NCI-H2029 (cell line): ENCODE measurements around the gene SLC10A4.
A peak's percentile ranks its signal among the peaks of the same experiment; 100 is the strongest.

ENCODE experiments used
- DNase-seq: peaks from one replicate; lab custom pipeline; 2025; lab: John Stamatoyannopoulos, UW

The SLC10A4 gene

DNA sequence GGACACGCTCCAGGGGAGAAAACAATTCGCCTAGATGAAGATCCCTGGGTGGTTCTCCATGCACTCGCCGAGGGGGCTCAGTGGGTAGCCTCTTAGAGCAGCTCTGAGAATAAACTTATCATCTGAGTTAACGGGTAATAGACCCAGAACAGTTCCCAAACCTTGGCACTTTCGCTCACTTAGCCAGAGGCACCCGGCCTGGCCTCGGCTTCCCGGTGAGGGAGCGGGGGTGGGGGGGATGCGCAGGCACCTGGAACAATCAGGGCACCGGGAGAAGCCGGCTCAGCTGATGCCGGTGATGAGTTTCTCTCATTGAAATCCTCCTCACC is 6.5 kb downstream of the SLC10A4 start:
- DNase-seq, result no peak

DNA sequence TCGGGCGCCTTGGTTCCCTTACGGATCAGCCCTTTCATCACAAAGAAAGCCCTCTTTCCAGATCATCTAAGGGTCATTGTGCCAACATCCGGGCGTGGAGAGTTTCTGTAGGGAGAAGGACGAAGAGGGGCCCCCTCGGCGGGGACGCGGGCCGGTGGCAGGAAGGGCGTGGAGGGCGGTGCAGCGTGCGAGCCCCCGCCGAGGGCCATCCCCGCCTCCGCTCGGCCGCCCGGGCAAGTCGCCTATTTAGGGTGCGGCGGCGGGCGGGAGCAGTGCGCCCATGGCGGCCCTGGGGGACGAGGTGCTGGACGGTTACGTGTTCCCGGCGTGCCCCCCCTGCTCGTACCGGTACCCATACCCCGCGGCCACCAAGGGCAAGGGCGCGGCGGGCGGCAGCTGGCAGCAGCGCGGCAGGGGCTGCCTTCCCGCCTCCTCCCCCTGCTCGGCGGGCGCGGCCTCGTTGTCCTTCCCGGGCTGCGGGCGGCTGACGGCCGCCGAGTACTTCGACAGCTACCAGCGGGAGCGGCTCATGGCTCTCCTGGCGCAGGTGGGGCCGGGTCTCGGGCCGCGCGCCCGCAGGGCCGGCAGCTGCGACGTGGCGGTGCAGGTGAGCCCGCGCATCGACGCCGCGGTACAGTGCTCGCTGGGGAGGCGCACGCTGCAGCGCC is 7.0 kb downstream of the SLC10A4 start, which contains the start of gene ZAR1:
ZAR1 (plus strand) TSS at position 241 of the 668 bp plus-strand sequence; CDS start at position 281, 40 bp downstream.
- peak; percentile 34 for DNase-seq

DNA sequence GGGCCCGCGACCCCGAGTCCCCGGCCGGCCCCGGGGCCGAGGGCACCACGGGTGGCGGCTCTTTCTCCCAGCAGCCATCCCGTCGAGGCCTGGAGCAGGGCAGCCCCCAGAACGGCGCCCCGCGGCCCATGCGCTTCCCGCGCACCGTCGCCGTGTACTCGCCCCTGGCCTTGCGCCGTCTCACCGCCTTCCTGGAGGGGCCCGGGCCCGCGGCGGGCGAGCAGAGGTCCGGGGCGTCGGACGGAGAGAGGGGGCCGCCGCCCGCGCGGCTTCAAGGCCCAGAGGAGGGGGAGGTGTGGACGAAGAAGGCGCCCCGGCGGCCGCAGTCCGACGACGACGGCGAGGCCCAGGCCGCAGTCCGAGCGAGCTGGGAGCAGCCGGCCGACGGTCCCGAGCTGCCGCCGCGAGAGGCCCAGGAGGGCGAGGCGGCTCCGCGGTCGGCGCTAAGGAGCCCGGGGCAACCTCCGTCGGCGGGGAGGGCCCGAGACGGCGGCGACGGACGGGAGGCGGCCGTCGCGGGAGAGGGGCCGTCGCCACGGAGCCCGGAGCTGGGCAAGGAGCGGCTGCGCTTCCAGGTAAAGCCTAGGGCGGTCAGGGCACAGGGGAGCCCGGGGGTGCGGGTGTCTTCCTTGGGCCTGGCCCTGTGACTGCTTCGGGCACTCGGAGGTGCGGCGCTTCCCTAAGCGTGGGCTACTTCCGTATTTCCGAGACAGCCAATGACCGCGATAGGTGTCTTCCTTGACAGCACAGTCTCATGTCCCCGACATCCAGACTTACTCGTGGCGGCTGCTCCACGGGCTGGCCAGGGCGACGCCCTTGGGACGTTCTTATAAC is 7.8 kb downstream of the SLC10A4 start:
- no peak for DNase-seq

DNA sequence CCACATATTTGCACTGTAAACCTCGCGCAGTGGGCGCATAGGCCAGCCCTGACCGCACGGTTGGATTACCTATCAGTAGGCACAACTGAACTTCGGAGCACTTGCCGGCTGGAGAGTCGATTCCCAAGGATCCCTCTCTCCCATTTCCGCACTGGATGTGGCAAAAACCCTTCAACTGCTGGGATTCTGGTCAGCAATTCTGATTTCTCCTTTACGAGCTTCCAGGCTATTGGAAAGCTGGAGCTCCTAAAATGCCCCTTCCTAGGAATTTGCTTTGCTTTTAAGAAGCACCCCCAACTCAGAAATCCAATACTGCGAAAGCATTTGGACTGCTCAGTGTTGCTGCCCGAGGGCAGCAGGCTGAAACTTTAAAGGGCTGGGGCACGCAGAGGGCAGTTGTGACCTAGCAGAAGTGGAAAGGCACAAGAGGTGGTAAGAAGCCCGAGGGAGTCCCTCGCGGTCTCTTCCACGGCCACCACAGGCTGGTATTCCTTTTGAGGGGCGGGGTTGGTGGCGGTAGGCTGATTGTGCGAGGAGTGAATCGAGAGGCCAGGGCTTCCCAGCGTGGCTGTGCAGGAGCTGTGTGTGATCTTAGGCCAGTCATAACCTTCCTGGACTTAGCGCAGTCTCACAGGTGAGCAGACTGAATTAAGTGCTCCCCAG is 8.5 kb downstream of the SLC10A4 start:
- no peak for DNase-seq

DNA sequence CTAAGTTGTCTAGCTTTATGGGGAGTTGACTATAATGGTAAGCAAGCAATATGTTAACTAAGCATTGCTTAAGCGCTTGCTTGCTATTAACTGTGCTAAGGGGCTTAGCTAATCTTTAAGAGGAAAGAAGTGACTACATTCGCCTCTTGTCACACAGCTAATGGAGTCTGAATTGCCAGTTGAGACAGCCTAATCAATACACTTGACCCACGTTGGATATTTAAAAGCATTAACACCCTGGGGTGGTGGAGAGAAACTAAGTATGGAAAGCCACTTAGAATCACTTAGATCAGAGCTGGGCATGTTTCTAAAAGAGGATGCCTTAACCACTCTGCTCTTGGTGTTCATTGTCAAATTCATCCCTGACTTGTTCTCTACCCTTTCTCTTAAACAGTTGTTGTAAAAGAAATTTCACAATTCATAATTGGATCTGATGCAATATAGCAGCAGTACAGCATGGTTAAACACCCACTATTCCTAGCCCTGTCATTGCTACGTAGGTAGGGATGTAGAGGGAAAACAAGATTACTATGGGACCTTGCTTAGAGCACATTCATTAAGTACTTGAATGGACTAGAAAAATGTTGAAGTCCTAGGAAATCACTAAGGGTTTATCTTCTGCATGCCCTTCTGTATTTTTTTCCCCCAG is 10.4 kb downstream of the SLC10A4 start:
- DNase-seq, result no peak

DNA sequence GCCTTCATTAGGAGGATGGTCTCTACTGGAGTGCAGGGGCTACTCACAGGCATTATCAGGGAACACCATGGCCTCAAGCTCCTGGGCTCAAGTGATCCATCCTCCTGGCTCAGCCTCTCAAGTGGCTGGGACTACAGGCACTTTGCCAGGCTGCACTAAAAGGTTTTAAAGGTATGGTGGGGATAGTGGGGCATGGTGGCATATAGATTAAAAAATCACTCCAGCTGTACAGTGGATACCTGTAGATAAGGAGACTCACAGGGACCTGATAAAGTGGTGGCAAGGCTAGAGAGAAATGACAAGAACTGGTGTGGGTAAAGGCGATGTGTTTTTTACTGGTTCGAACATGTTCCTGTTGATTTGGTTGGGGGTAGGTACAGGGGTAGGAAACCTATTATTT is 12.8 kb downstream of the SLC10A4 start:
- no peak for DNase-seq

DNA sequence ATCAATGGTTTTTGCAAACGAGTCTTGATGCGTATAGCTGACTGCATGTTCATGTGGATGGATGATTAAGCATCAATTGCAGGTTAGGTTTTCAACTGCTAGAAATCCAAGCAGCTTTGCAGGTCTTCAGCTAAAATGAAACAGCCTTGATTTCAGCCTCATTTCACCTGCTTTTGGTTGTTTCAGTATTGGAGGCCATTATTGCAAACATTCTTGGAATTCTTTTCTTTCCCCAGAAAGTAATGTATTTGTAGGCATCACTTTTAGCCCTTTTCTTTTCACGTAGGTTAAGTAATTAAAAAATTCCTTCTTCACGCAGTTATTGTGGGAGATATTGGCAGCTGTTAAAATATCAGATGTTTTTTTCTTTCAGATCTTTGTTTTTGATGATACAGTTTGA is 15.8 kb downstream of the SLC10A4 start:
- no peak for DNase-seq

DNA sequence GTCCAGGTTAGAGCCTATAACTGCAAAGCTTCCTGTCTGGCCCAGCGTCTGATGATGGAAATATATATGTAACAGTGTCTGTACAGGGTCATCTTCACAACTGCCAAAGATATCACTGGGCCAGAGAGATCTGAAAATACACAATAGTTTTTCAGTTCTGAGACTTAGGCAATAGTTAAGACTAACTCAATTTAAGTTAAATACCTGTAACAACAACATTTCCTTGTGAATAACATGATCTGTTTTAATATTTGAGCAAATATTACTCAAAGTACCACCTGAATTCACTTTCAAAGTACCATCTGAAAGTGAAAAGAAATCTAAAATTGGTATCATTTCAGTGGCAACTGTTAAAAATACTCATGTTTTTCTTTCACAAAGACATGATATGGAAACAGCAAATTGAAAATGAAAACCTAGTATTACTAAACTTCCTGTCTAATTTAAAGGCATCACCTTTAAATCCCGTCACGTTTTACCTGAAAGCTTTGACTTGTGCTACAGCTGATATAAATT is 16.5 kb downstream of the SLC10A4 start:
- no peak for DNase-seq

DNA sequence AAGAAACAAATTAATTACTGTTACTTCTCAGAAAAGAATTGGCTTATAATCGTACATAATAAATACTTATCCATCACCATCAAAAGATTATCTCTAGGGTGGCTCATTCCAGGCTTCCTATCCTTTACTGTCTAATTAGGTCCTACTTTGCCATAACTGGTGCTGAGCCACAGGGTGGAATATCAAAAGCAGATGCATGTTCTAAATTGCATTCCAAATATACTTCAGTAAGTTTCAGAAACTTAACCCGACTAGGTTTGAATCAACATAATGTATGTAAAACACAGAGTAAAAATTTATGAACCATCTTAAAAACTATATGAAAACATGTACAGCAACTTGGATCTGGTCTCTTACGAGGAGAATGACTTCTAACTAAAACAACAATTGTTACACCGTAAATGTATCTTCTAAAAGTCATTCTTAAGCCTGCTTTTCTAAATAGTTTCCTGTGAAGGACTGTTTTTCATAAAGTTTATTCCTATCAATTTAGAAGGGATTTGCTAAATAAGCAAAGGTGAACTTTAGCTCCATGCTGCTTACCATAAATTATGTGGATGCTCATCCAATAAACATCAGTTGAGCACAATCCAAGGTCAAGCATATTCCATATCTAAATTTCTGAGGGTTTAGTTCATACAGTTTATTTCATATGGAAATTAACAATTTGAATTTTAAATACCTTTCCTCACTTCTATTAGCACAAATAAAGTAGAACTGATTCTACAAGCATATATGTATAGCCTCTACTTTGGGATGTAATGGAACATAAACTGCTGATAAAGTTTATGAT is 20.3 kb downstream of the SLC10A4 start:
- no peak for DNase-seq

DNA sequence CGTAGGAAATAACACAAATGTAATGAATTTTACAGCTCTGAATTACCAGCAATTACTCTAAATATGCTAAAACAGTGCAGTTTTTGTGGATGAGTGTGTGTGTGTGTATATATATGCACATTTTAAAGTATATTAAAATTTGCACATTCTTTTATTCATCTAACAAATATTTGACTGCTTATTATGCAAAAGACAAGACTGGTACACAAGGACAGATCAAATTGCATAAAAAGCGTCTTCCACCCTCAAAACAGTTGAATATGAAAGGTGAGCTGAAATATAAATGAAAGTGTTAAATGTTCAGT is 20.8 kb downstream of the SLC10A4 start:
- DNase-seq, result no peak

DNA sequence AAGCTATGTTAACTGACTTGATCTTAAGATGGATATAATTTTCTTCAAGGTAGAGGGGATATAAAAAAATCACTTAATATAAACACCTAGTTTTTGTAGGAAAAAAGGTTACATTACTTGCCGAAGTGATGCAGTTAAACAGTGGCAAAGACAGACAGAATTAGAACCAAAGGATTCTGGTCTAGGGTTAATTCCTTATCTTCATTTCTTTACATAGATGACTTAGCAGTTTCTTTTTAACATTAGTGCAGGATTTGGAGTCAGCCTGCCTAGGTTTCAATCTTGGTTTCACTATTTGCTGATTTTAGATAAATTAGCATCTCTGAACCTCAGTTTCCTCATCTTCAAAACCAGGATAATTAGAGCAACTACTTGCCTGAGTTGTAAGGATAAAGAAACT is 21.2 kb downstream of the SLC10A4 start:
- no peak for DNase-seq

DNA sequence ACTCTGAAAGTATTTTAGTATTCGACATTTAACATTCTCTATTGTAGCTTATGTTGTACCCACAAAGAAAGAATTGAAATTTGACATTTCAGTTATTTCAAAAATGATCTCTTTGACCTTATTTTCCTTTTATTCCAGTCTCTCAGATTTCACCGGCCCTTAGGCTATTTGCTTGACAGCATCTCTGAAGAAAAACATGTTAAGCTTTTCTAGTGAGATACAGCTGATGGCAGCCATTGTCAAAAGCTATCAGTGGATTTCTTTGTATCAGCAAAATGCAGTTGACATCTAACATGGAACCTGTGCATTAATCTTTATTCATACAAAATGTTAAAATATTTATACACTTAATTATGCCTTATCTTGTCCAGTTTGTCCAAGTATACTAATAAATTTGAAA is 23.6 kb downstream of the SLC10A4 start:
- no peak for DNase-seq

DNA sequence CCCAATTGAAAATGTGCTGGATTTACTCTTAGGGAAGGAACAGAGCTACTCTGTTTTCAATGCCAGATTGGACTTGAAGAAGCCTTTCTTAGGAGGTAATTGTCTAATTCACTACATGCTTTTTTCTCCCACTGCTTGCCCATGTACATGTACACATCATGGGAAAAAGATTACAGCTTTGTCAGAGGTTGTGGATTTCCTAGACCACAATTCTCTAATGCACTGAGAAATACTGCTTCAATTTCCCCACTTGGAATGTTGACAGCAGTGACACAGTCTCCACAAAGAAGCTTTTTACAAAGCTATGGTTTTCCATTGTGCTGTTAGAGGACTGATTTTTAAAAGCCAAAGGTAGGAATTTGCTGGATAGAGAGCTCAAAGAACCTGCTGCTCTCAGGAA is 26.4 kb downstream of the SLC10A4 start:
- DNase-seq, result no peak

DNA sequence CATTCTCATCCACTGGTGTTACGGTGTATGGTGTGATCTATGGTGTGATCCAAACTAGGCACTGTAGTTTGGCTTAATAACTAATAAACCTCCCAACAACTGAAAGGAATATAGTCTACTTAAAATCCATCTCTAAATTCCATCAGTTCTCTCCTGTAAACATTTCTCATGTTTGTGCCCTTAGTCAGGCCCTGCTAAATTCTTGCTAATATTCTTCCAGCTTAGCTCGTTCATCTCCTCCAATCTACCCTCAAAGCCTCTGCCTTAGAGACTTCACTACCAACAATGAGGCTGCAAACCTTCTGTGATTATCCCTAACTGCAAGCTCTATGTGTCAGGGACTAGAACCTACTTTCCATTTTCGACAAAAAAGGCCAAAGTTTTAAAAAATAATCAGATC is 35.0 kb downstream of the SLC10A4 start:
- no peak for DNase-seq

DNA sequence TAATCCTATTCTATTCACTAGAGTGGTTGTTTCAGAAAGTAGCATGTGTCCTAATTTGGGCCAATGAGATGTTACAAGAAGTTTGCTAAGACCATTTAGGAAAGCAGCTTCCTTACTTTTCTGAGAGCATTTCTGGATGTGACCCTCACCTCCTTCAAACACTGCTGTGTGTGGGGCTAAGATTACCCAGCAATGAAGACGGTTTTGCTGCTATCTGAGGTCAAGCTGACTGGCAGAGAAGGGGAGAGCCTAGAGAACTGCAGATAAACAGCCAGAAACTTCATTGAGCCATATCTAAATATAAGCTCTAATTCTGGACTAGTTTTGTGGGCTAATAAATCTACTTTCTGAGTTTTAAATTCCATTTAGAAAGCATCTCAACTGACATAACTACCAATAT is 43.3 kb downstream of the SLC10A4 start:
- no peak for DNase-seq

DNA sequence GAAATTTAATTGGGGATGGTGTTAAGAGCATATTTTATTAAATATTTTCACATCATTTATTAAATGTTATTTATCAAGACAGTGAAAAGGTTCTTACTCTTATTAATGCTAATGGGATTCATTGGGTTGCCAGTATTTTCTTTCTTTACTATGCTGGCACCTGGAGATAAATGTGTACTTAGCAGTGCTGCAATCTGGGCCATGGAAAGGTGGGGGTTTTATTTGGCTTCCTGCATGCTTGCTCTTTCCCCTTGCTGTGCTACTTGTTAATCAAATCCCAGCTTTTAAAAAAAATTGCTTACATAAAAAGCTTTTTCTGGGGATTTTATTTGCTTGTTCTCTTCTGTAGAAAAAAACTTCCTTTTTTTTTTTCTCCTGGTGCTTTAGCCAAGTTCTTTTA is 55.2 kb downstream of the SLC10A4 start:
- no peak for DNase-seq
